ENCODE results near the gene ARHGEF6.

DNA sequence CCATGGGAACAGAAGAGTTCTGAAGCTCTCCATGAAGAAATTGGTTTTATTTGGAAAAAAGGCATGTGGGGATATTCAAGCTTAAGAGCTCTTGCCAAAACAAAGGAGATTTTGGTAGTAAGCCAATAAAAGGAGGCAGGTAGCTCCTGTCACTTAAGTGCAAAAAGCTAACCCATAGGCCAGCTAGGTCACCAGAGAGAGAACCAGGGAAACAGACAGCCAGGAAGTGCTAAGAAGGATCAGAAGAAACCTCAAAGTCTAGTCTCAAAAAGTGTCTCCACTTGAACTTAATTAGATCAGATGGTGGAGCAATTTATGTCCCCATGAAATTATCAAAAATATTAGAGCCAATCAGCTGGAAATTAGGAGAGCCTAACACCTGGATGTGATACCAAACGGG, 83.6 kb downstream of the ARHGEF6 start:
- TF ChIP-seq ZNF324 (tag by site-specific recombination; IDR thresholded peaks at IDR 0.05) = no peak
- TF ChIP-seq, protein P1, sequence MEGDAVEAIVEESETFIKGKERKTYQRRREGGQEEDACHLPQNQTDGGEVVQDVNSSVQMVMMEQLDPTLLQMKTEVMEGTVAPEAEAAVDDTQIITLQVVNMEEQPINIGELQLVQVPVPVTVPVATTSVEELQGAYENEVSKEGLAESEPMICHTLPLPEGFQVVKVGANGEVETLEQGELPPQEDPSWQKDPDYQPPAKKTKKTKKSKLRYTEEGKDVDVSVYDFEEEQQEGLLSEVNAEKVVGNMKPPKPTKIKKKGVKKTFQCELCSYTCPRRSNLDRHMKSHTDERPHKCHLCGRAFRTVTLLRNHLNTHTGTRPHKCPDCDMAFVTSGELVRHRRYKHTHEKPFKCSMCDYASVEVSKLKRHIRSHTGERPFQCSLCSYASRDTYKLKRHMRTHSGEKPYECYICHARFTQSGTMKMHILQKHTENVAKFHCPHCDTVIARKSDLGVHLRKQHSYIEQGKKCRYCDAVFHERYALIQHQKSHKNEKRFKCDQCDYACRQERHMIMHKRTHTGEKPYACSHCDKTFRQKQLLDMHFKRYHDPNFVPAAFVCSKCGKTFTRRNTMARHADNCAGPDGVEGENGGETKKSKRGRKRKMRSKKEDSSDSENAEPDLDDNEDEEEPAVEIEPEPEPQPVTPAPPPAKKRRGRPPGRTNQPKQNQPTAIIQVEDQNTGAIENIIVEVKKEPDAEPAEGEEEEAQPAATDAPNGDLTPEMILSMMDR (tag by site-specific recombination; IDR thresholded peaks at IDR 0.05) = no peak
- no peak for TF ChIP-seq ZNF140 (tag by site-specific recombination; IDR thresholded peaks at IDR 0.05)
- TF ChIP-seq, protein P2, sequence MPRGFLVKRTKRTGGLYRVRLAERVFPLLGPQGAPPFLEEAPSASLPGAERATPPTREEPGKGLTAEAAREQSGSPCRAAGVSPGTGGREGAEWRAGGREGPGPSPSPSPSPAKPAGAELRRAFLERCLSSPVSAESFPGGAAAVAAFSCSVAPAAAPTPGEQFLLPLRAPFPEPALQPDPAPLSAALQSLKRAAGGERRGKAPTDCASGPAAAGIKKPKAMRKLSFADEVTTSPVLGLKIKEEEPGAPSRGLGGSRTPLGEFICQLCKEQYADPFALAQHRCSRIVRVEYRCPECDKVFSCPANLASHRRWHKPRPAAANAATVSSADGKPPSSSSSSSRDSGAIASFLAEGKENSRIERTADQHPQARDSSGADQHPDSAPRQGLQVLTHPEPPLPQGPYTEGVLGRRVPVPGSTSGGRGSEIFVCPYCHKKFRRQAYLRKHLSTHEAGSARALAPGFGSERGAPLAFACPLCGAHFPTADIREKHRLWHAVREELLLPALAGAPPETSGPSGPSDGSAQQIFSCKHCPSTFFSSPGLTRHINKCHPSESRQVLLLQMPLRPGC (tag by site-specific recombination; IDR thresholded peaks at IDR 0.05) = no peak
- no peak for TF ChIP-seq ZNF624 (tag by site-specific recombination; IDR thresholded peaks at IDR 0.05)
- no peak for TF ChIP-seq GLIS2 (tag by site-specific recombination; IDR thresholded peaks at IDR 0.05)
- TF ChIP-seq EGR2 (tag by site-specific recombination; IDR thresholded peaks at IDR 0.05; ENCODE audit: low read depth) = no peak
- TF ChIP-seq ZNF571 (tag by site-specific recombination; IDR thresholded peaks at IDR 0.05) = no peak
- TF ChIP-seq ZNF155 (tag by site-specific recombination; IDR thresholded peaks at IDR 0.05) = no peak
- no peak for TF ChIP-seq TCF7L2 (IDR thresholded peaks at IDR 0.05; ENCODE audit: borderline replicate concordance, low read depth, low read length)
- TF ChIP-seq KLF9 (tag by site-specific recombination; IDR thresholded peaks at IDR 0.05; ENCODE audit: low read depth) = no peak

Data from HEK293 (cell line).